K562 (cell line): ENCODE measurements around the gene CCDC85B. TPM values are rescaled to one million over a fixed set of nuclear protein-coding genes. Genes with fewer than 3 reads are reported as not detected.

Experiments
- CEBPB ChIP-seq: fragments of 450-650 bp; IDR thresholded peaks from 2 replicates; pipeline ENCODE4 v1.6.1; 2016; ENCODE audit warnings: missing genetic modification characterization, missing compliant biosample characterization
- ILK ChIP-seq: fragments of 450-650 bp; IDR thresholded peaks from 2 replicates; pipeline ENCODE4 v1.6.1; 2016; ENCODE audit warnings: missing genetic modification characterization, low read depth, mild to moderate bottlenecking, missing compliant biosample characterization, moderate library complexity, borderline replicate concordance
- KLF13 ChIP-seq: fragments of 450-650 bp; IDR thresholded peaks from 2 replicates; pipeline ENCODE4 v1.6.1; 2016; ENCODE audit warnings: missing genetic modification characterization, low read depth, mild to moderate bottlenecking, missing compliant biosample characterization, moderate library complexity, borderline replicate concordance
- SAFB ChIP-seq: fragments of 200-400 bp; formaldehyde crosslinking; IDR thresholded peaks from 2 replicates; pipeline ENCODE4 v1.6.1; 2017; ENCODE audit warnings: low read depth, low read length, borderline replicate concordance
- STAG1 ChIP-seq: sonication (generic); formaldehyde crosslinking; IDR thresholded peaks from 2 replicates; pipeline ENCODE4 v1.5.0; 2020; ENCODE audit warnings: missing genetic modification reagents, borderline replicate concordance
- TCF3 ChIP-seq: sonication (generic); formaldehyde crosslinking; IDR thresholded peaks from 2 replicates; pipeline ENCODE4 v1.4.0; 2020; ENCODE audit warnings: mild to moderate bottlenecking, missing genetic modification reagents
- TEAD4 ChIP-seq, 2 experiments: sonication (generic) in 1 of 2; formaldehyde crosslinking in 1 of 2; IDR thresholded peaks; 2 replicates each; pipeline versions ENCODE4 v1.6.1 to v1.8.0; 2012 to 2022; ENCODE audit warnings: borderline replicate concordance in 1 of 2, inconsistent platforms in 1 of 2, low read length in 1 of 2, mild to moderate bottlenecking in 1 of 2, missing genetic modification reagents in 1 of 2
- ZFP36 ChIP-seq: fragments of 150-350 bp; IDR thresholded peaks from 2 replicates; pipeline ENCODE4 v1.6.1; 2018; ENCODE audit warnings: low read length, low read depth; ENCODE audit not compliant: partially characterized antibody
- ZFP91 ChIP-seq: sonication (generic); formaldehyde crosslinking; IDR thresholded peaks from 2 replicates; pipeline ENCODE4 v1.8.0; 2022; ENCODE audit warnings: mild to moderate bottlenecking, missing genetic modification reagents
- polyA plus RNA-seq, 8 experiments: library from polyadenylated mRNA; depleted of rRNA in 4 of 8; stranded (reverse) in 5 of 8; unstranded in 3 of 8; fragments of >200 nt; fragmentation: Nextera tagmentation in 2 of 8; fragmentation: Illumina TruSeq in 1 of 8; extraction: Ambion mirVana in 2 of 8; extraction: Trizol in 1 of 8; gene quantifications; 2 replicates each; pipeline versions ENCODE4 v1.2.1 to v1.2.3, GENCODE V29; 2011 to 2014; ENCODE audit warnings: inconsistent platforms in 1 of 8, missing spikeins in 1 of 8
- total RNA-seq, 7 experiments: library from RNA; depleted of rRNA in 6 of 7; stranded (reverse); fragments of >200 nt in 6 of 7; fragmentation: Illumina TruSeq in 2 of 7; extraction: Trizol in 2 of 7; gene quantifications; 2 replicates each; pipeline versions ENCODE4 v1.2.1 to v1.2.3, GENCODE V29; 2011 to 2021; ENCODE audit warnings: low replicate concordance in 1 of 7

The CCDC85B gene
- total and polyA plus RNA-seq, 9 of the 15 experiments (the other 6 are each of a cell fraction or from before 2014, with no cell fraction given), result 0.14 to 138 (median 6.2) TPM

- TF ChIP-seq TEAD4 (IDR thresholded peaks at IDR 0.05; ENCODE audit: low read length) (no peak), TEAD4 (CRISPR knock-in tag; IDR thresholded peaks at IDR 0.05; ENCODE audit: borderline replicate concordance) (no peak), CEBPB (tag) (no peak), ZFP36 (peak; percentile 43), STAG1 (CRISPR knock-in tag) (no peak), SAFB (no peak), TCF3 (CRISPR knock-in tag) (no peak), ZFP91 (CRISPR knock-in tag) (no peak), KLF13 (tag) (no peak), ILK (tag) (no peak)
Observed at GRCh38 chr11:65897020-65897471, 6.6 kb downstream of the CCDC85B start (continued).
